NB4 (cell line): Measurements from ENCODE around the gene PLEKHG2.
A peak's percentile ranks its signal among the peaks of the same experiment; 100 is the strongest.

Experiments
- DNase-seq: peaks from one replicate; pipeline ENCODE4 v3.0.0; 2010; ENCODE audit warnings: low read depth
- H3K4me3 ChIP-seq: one replicate; pipeline ENCODE4 v1.5.1; 2011; ENCODE audit warnings: mild to moderate bottlenecking, low read depth, low read length, moderate library complexity
- CTCF ChIP-seq: IDR thresholded peaks from one replicate; pipeline ENCODE4 v1.5.1; 2012; ENCODE audit warnings: low read depth, low read length
- MAX ChIP-seq: IDR thresholded peaks from 2 replicates; pipeline ENCODE4 v1.6.1; 2011; ENCODE audit warnings: low read depth, low read length
- MYC ChIP-seq: IDR thresholded peaks from 2 replicates; pipeline ENCODE4 v1.6.1; 2011; ENCODE audit warnings: low read depth, low read length
- POLR2A ChIP-seq: IDR thresholded peaks from 2 replicates; pipeline ENCODE4 v1.6.1; 2011; ENCODE audit warnings: mild to moderate bottlenecking; ENCODE audit not compliant: insufficient read length; ENCODE audit errors: extremely low read depth

Gene PLEKHG2

GRCh38 chr19:39469036-39469435, 56.6 kb downstream of the PLEKHG2 start:
- H3K4me3 ChIP-seq, result no peak overlapping the region
- TF ChIP-seq MAX, result no peak
- TF ChIP-seq MYC, result no peak
- no peak for DNase-seq

- no peak for DNase-seq
- TF ChIP-seq CTCF, result no peak
- TF ChIP-seq POLR2A, result no peak
- no peak for TF ChIP-seq MYC
- no peak for TF ChIP-seq MAX
- no peak overlapping the region for H3K4me3 ChIP-seq
Observed at GRCh38 chr19:39469567-39469966, 57.1 kb downstream of the PLEKHG2 start.

- no peak for DNase-seq
- H3K4me3 ChIP-seq, result no peak overlapping the region
- TF ChIP-seq MAX (no peak), MYC (no peak), CTCF (no peak), POLR2A (no peak)
Observed at GRCh38 chr19:39470724-39471339, 58.4 kb downstream of the PLEKHG2 start.

GRCh38 chr19:39471756-39472536, 59.5 kb downstream of the PLEKHG2 start:
- TF ChIP-seq MAX (no peak), MYC (no peak), POLR2A (no peak), CTCF (no peak)
- no peak overlapping the region for H3K4me3 ChIP-seq
- peak; percentile 15 for DNase-seq

GRCh38 chr19:39472746-39473442, 60.4 kb downstream of the PLEKHG2 start:
- DNase-seq, result no peak
- no peak overlapping the region for H3K4me3 ChIP-seq
- TF ChIP-seq CTCF, result no peak
- no peak for TF ChIP-seq MAX

GRCh38 chr19:39473443-39473960, 61.0 kb downstream of the PLEKHG2 start:
- TF ChIP-seq MAX, result no peak
- TF ChIP-seq MYC, result no peak
- TF ChIP-seq POLR2A, result no peak
- no peak for TF ChIP-seq CTCF
- DNase-seq, result no peak
- no peak overlapping the region for H3K4me3 ChIP-seq
